Measurements from ENCODE around the gene NRDC. TPM values are rescaled to one million over a fixed set of nuclear protein-coding genes. Genes with fewer than 3 reads are reported as not detected.
A peak's percentile ranks its signal among the peaks of the same experiment; 100 is the strongest.

NRDC gene
- total and polyA plus RNA-seq, 9 of the 15 experiments (the other 6 are each of a cell fraction or from before 2014, with no cell fraction given): 102 to 371 (median 201) TPM

- peak; percentile 22; the same call in 1 of the 2 replicates for TF ChIP-seq ARID4B (CRISPR knock-in tag; IDR thresholded peaks at IDR 0.05)
Observed at GRCh38 chr1:51878616-51879336, at the start of gene NRDC (continued).

- H3K27me3 ChIP-seq (ENCODE audit: control insufficient read depth in 2 of 2, insufficient read depth in 2 of 2, low read length in 2 of 2): peaks cover 13 to 31% of the 10 kb centered on the region in 2 experiments
- DNase-seq (ENCODE audit: extremely low read depth in 1 of 4, low spot score in 3 of 4) (no peak), FAIRE-seq (no peak), ATAC-seq (no peak)
- no peak overlapping the region for H3K27ac ChIP-seq (ENCODE audit: extremely low read depth, low read depth, low read length)
- no peaks in the 10 kb centered on the region for H3K9me3 ChIP-seq (replicated peaks; ENCODE audit: control insufficient read depth, insufficient read depth, low read depth, low read length)
- in situ Hi-C loops (cut with MboI) (no loop called here), intact Hi-C loops (cut with micrococcal nuclease) (no loop called here)
- H3K4me3 ChIP-seq: no peak overlapping the region
- no peaks in the 10 kb centered on the region for H3K9me1 ChIP-seq (ENCODE audit: control insufficient read depth, insufficient read depth, low read length)
- CTCF ChIA-PET (ENCODE audit: low intra/inter-chr PET ratio): no interaction called here
- no peaks in the 10 kb centered on the region for H3K4me1 ChIP-seq (replicated peaks in 1 of 2; ENCODE audit: control insufficient read depth in 2 of 2, insufficient read depth in 2 of 2, low read length in 2 of 2)
- POLR2A ChIA-PET: no interaction called here
- peaks cover 5% of the 10 kb centered on the region; the same call in 1 of the 2 replicates for H4K20me1 ChIP-seq (replicated peaks; ENCODE audit: control insufficient read depth, insufficient read depth, low read length)
- no peaks in the 10 kb centered on the region for H3K36me3 ChIP-seq (ENCODE audit: control insufficient read depth, insufficient read depth, low read length)
- no TSS peak for BruUV-seq (replicated peaks)
- WGBS (ENCODE audit: insufficient coverage, low coverage, missing lambda C conversion rate): 0% methylated on average over 2 of the region's 2 CpGs
- no peak overlapping the region for H3K4me2 ChIP-seq (ENCODE audit: insufficient read depth, low read length)
- H2AFZ ChIP-seq (ENCODE audit: low read depth, low read length): no peak overlapping the region
- H3K9ac ChIP-seq (ENCODE audit: insufficient read depth in 1 of 2, low read depth in 2 of 2, low read length in 2 of 2): no peak overlapping the region
- no peaks in the 10 kb centered on the region for H3K79me2 ChIP-seq (ENCODE audit: control insufficient read depth, insufficient read depth, low read length)
- TF ChIP-seq CGGBP1 (CRISPR knock-in tag; IDR thresholded peaks at IDR 0.05) (no peak), CHD2 (IDR thresholded peaks at IDR 0.05; ENCODE audit: low read depth, low read length) (no peak), GATAD2A (IDR thresholded peaks at IDR 0.05) (no peak), NR0B1 (IDR thresholded peaks at IDR 0.05; ENCODE audit: partially characterized antibody) (no peak), BRF1 (IDR thresholded peaks at IDR 0.05; ENCODE audit: borderline replicate concordance, extremely low read depth, insufficient read length) (no peak), ELF2 (CRISPR knock-in tag; IDR thresholded peaks at IDR 0.05) (no peak), KAT7 (CRISPR knock-in tag; IDR thresholded peaks at IDR 0.05; ENCODE audit: borderline replicate concordance) (no peak), MITF (IDR thresholded peaks at IDR 0.05) (no peak), TEAD4 (IDR thresholded peaks at IDR 0.05; ENCODE audit: low read length) (no peak), TEAD4 (CRISPR knock-in tag; IDR thresholded peaks at IDR 0.05; ENCODE audit: borderline replicate concordance) (no peak), NFRKB (IDR thresholded peaks at IDR 0.05; ENCODE audit: low read depth) (no peak), KDM4B (IDR thresholded peaks at IDR 0.05; ENCODE audit: borderline replicate concordance in 2 of 2, low read depth in 1 of 2) (no peak), LEF1 (IDR thresholded peaks at IDR 0.05) (no peak)
Observed at GRCh38 chr1:51927029-51927428, 48.5 kb upstream of the NRDC start.
